HepG2 (cell line): ENCODE results near the gene ELP4. TPM values are rescaled to one million over a fixed set of nuclear protein-coding genes. Genes with fewer than 3 reads are reported as not detected.
"Not testable (repeated sequence)": the region's sequence is repeated elsewhere in the genome, so short reads cannot be mapped to it uniquely, and the experiment has no call there.

Experiments
- ATAC-seq: fragments of 200-7000 bp; cut with Tn5 transposase; 3 replicates; pipeline ENCODE4 v1.9.1; 2020; ENCODE audit warnings: mild to moderate bottlenecking, moderate library complexity
- BruUV-seq: library from RNA; stranded (reverse); fragments of 400-500 nt; replicated peaks from 2 replicates; lab custom pipeline; 2021; lab: Mats Ljungman, UMichigan
- CTCF ChIA-PET: fragments of 300-600 bp; formaldehyde crosslinking; extraction: SDS; loops from one replicate; lab custom pipeline; 2021; ENCODE audit warnings: low total read pairs, inconsistent platforms, low intra/inter-chr PET ratio; lab: Yijun Ruan, JAX
- POLR2A ChIA-PET: fragments of 350-600 bp; sonication (Branson Sonifier 250); formaldehyde crosslinking; loops from one replicate; lab custom pipeline; 2020; ENCODE audit warnings: antibody characterized with exemption, inconsistent platforms; lab: Yijun Ruan, JAX
- DNase-seq: peaks from one replicate; pipeline ENCODE4 v3.0.0-alpha.2; 2015; ENCODE audit warnings: low spot score
- FAIRE-seq: peaks from 3 replicates; lab custom pipeline; 2011; peaks lifted over from hg19 to GRCh38; lab: Jason Lieb, UNC
- H2AFZ ChIP-seq: one replicate; pipeline ENCODE4 v1.6.1; 2011; ENCODE audit warnings: low read length, inconsistent platforms
- H3K27ac ChIP-seq: fragments of 300-600 bp; 3 replicates; pipeline ENCODE4 v1.8.0; 2011; ENCODE audit warnings: mixed run types, mild to moderate bottlenecking, mixed read lengths, low read length, inconsistent platforms; ENCODE audit not compliant: insufficient read depth; ENCODE audit errors: extremely low read length
- H3K27me3 ChIP-seq, 2 experiments: fragments of 200-600 bp in 1 of 2; 2 replicates in 1 of 2; 3 replicates in 1 of 2; pipeline versions ENCODE4 v1.6.0 to v1.8.0; 2011; ENCODE audit warnings: low read length in 2 of 2, mild to moderate bottlenecking in 2 of 2, moderate library complexity in 2 of 2, inconsistent platforms in 1 of 2; ENCODE audit not compliant: insufficient read depth in 2 of 2, control insufficient read depth in 1 of 2
- H3K36me3 ChIP-seq, 2 experiments: fragments of 200-600 bp in 1 of 2; replicated peaks in 1 of 2; 2 replicates in 1 of 2; 3 replicates in 1 of 2; pipeline versions ENCODE4 v1.5.1 to v1.8.0; 2011; ENCODE audit warnings: low read length in 2 of 2, inconsistent platforms in 1 of 2; ENCODE audit not compliant: insufficient read depth in 2 of 2, control insufficient read depth in 1 of 2
- H3K4me1 ChIP-seq: 2 replicates; pipeline ENCODE4 v1.5.1; 2012; ENCODE audit warnings: low read length, inconsistent platforms; ENCODE audit not compliant: insufficient read depth
- H3K4me2 ChIP-seq: 2 replicates; pipeline ENCODE4 v1.6.0; 2011; ENCODE audit warnings: low read depth, low read length, inconsistent platforms
- H3K4me3 ChIP-seq, 3 experiments: fragments of 200-600 bp in 1 of 3; sonication (generic), shearing (Covaris generic) in 1 of 3; replicated peaks in 1 of 3; 2 replicates each; pipeline ENCODE4 v1.5.1; 2011 to 2016; ENCODE audit warnings: low read length in 3 of 3, inconsistent platforms in 2 of 3, low read depth in 2 of 3, mild to moderate bottlenecking in 2 of 3, control low read depth in 1 of 3, mixed read lengths in 1 of 3; ENCODE audit not compliant: insufficient read depth in 1 of 3
- H3K79me2 ChIP-seq: one replicate; pipeline ENCODE4 v1.6.1; 2011; ENCODE audit warnings: low read length, inconsistent platforms; ENCODE audit not compliant: insufficient read depth
- H3K9ac ChIP-seq: 2 replicates; pipeline ENCODE4 v1.6.0; 2011; ENCODE audit warnings: mild to moderate bottlenecking, low read depth, low read length, inconsistent platforms; ENCODE audit not compliant: insufficient read depth
- H3K9me3 ChIP-seq: 2 replicates; pipeline ENCODE4 v1.5.1; 2012; ENCODE audit warnings: mild to moderate bottlenecking, low read length
- H4K20me1 ChIP-seq: 2 replicates; pipeline ENCODE4 v1.6.0; 2011; ENCODE audit warnings: inconsistent platforms, mild to moderate bottlenecking, low read length, moderate library complexity; ENCODE audit not compliant: insufficient read depth
- WGBS: methylation state at CpG from one replicate; pipeline ENCODE4 v1.1.6; 2017; ENCODE audit warnings: low lambda C conversion rate; 5-methylcytosine and 5-hydroxymethylcytosine counted together
- in situ Hi-C: cut with HindIII; loops from 2 replicates; pipeline ENCODE4 v1.10.0; 2017; ENCODE audit warnings: low pct_unique_long_range_greater_than_20kb; ENCODE audit not compliant: extremely low pct_ligation_motif_present
- intact Hi-C: fragments of 100-400 bp; cut with micrococcal nuclease; formaldehyde crosslinking; loops from one replicate; pipeline ENCODE4 v1.10.0; 2022; ENCODE audit not compliant: unreplicated experiment
- polyA plus RNA-seq, 8 experiments: library from polyadenylated mRNA; depleted of rRNA in 3 of 8; stranded (reverse) in 7 of 8; unstranded in 1 of 8; fragments of >200 nt; fragmentation: Illumina TruSeq in 4 of 8; extraction: Trizol in 4 of 8; gene quantifications; 2 replicates each; pipeline versions ENCODE4 v1.2.1 to v1.2.3, GENCODE V29; 2011 to 2016; ENCODE audit warnings: low read depth in 4 of 8, missing spikeins in 1 of 8, mixed read lengths in 1 of 8; ENCODE audit not compliant: insufficient read depth in 1 of 8
- total RNA-seq, 5 experiments: library from RNA; depleted of rRNA; stranded (reverse); fragments of >200 nt; fragmentation: Illumina TruSeq; extraction: Trizol; gene quantifications; 2 replicates each; pipeline ENCODE4 v1.2.3, GENCODE V29; 2016; ENCODE audit warnings: low read depth in 1 of 5

Gene ELP4
- total and polyA plus RNA-seq, 2 of the 13 experiments (the other 11 are each of a cell fraction or from before 2014, with no cell fraction given), result 12.8 to 19.1 TPM

DNA sequence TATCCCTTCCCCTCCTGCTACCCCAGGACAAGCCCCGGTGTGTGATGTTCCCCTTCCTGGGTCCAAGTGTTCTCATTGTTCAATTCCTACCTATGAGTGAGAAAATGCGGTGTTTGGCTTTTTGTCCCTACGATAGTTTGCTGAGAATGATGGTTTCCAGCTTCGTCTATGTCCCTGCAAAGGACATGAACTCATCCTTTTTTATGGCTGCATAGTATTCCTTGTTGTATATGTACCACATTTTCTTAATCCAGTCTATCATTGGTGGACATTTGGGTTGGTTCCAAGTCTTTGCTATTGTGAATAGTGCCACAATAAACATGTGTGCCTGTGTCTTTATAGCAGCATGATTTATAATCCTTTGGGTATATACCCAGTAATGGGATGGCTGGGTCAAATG is 55.0 kb downstream of the ELP4 start:
- H3K4me3 ChIP-seq, in situ Hi-C loops, H3K4me1 ChIP-seq, BruUV-seq, intact Hi-C loops, H3K36me3 ChIP-seq, POLR2A ChIA-PET, CTCF ChIA-PET, H2AFZ ChIP-seq, H4K20me1 ChIP-seq, FAIRE-seq, DNase-seq, H3K4me2 ChIP-seq, ATAC-seq, H3K27me3 ChIP-seq, H3K79me2 ChIP-seq, H3K27ac ChIP-seq, H3K9ac ChIP-seq, H3K9me3 ChIP-seq: not testable (repeated sequence)
- 95% methylated on average over 4 of the region's 4 CpGs for WGBS

DNA sequence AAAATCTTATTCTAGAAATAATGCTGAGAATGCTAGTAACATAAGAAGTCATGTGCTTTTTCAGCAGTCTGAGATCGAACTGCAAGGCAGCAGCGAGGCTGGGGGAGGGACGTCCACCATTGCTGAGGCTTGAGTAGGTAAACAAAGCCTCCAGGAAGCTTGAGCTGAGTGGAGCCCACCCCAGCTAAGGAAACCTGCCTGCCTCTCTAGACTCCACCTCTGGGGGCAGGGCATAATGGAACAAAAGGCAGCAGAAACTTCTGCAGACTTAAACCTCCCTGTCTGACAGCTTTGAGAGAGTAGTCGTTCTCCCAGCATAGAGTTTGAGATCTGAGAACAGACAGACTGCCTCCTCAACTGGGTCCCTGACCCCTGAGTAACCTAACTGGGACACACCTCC is 64.6 kb downstream of the ELP4 start:
- POLR2A ChIA-PET, BruUV-seq, H3K79me2 ChIP-seq: not testable (repeated sequence)

DNA sequence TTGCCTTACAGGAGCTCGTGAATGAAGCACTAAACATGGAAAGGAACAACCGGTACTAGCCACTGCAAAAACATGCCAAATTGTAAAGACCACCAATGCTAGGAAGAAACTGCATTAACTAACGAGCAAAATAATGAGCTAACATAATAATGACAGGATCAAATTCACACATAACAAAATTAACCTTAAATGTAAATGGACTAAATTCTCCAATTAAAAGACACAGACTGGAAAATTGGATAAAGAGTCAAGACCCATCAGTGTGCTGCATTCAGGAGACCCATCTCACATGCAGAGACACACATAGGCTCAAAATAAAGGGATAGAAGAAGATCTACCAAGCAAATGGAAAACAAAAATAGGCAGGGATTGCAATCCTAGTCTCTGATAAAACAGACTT is 66.2 kb downstream of the ELP4 start:
- H3K9ac ChIP-seq, POLR2A ChIA-PET, DNase-seq, BruUV-seq, ATAC-seq, H2AFZ ChIP-seq, H3K27me3 ChIP-seq, H3K9me3 ChIP-seq, in situ Hi-C loops, H3K4me2 ChIP-seq, CTCF ChIA-PET, FAIRE-seq, H4K20me1 ChIP-seq, H3K27ac ChIP-seq, H3K36me3 ChIP-seq, H3K79me2 ChIP-seq, intact Hi-C loops, H3K4me1 ChIP-seq, H3K4me3 ChIP-seq: not testable (repeated sequence)
- WGBS, result 93% methylated on average over 3 of the region's 3 CpGs

More for the DNA sequence above, 64.6 kb downstream of the ELP4 start:
- 86% methylated on average over 3 of the region's 4 CpGs for WGBS
- ATAC-seq, CTCF ChIA-PET, H3K4me2 ChIP-seq, H3K27me3 ChIP-seq, H4K20me1 ChIP-seq, intact Hi-C loops, H3K4me1 ChIP-seq, H3K27ac ChIP-seq, H3K36me3 ChIP-seq, in situ Hi-C loops, H2AFZ ChIP-seq, H3K4me3 ChIP-seq, DNase-seq, H3K9me3 ChIP-seq, FAIRE-seq, H3K9ac ChIP-seq: not testable (repeated sequence)

DNA sequence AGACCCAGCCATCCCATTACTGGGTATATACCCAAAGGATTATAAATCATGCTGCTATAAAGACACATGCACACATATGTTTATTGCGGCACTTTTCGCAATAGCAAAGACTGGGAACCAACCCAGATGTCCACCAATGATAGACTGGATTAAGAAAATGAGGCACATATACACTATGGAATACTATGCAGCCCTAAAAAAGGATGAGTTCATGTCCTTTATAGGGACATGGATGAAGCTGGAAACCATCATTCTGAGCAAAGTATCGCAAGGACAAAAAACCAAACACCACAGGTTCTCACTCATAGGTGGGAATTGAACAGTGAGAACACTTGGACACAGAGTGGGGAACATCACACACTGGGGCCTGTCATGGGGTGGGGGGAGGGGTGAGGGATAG is 69.8 kb downstream of the ELP4 start:
- H3K36me3 ChIP-seq, CTCF ChIA-PET, H3K4me2 ChIP-seq, H3K9me3 ChIP-seq, POLR2A ChIA-PET, H3K4me3 ChIP-seq, H3K4me1 ChIP-seq, ATAC-seq, H3K27me3 ChIP-seq, H3K27ac ChIP-seq, H3K9ac ChIP-seq, H3K79me2 ChIP-seq, DNase-seq, in situ Hi-C loops, BruUV-seq, H2AFZ ChIP-seq, FAIRE-seq, H4K20me1 ChIP-seq, intact Hi-C loops: not testable (repeated sequence)
- WGBS, result 99% methylated on average over 3 of the region's 3 CpGs
